ENCODE data around the gene TEKT5.
"Not testable (repeated sequence)": the region's sequence is repeated elsewhere in the genome, so short reads cannot be mapped to it uniquely, and the experiment has no call there.

Gene TEKT5

GRCh38 chr16:10657925-10658324, 36.8 kb downstream of the TEKT5 start:
- no peak for DNase-seq

- no peak for DNase-seq
Observed at GRCh38 chr16:10656618-10657017, 38.1 kb downstream of the TEKT5 start.

- no peak for DNase-seq
Observed at GRCh38 chr16:10655415-10655977, 39.2 kb downstream of the TEKT5 start.

GRCh38 chr16:10654592-10655414, 39.9 kb downstream of the TEKT5 start:
- DNase-seq, result no peak

- peak; percentile 83 for DNase-seq
Observed at GRCh38 chr16:10652730-10653590, 41.8 kb downstream of the TEKT5 start.

- not testable (repeated sequence) for DNase-seq
Observed at GRCh38 chr16:10649098-10649497, 45.6 kb downstream of the TEKT5 start.

GRCh38 chr16:10647721-10648296, 46.9 kb downstream of the TEKT5 start:
- no peak for DNase-seq

GRCh38 chr16:10647264-10647720, 47.4 kb downstream of the TEKT5 start:
- no peak for DNase-seq

GRCh38 chr16:10646581-10647263, 48.0 kb downstream of the TEKT5 start:
- no peak for DNase-seq

GRCh38 chr16:10646228-10646580, 48.5 kb downstream of the TEKT5 start:
- no peak for DNase-seq

GRCh38 chr16:10644092-10644491, 50.6 kb downstream of the TEKT5 start:
- no peak for DNase-seq

- no peak for DNase-seq
Observed at GRCh38 chr16:10642964-10643363, 51.8 kb downstream of the TEKT5 start.

- no peak for DNase-seq
Observed at GRCh38 chr16:10641953-10642949, 52.5 kb downstream of the TEKT5 start.

GRCh38 chr16:10641555-10641952, 53.2 kb downstream of the TEKT5 start:
- DNase-seq, result no peak

- DNase-seq, result no peak
Observed at GRCh38 chr16:10640934-10641333, 53.8 kb downstream of the TEKT5 start.

- DNase-seq, result no peak
Observed at GRCh38 chr16:10638101-10638500, 56.6 kb downstream of the TEKT5 start.

- DNase-seq, result no peak
Observed at GRCh38 chr16:10637337-10638037, 57.2 kb downstream of the TEKT5 start.

- no peak for DNase-seq
Observed at GRCh38 chr16:10635365-10636021, 59.2 kb downstream of the TEKT5 start.

- DNase-seq, result not testable (repeated sequence)
Observed at GRCh38 chr16:10633429-10633828, 61.3 kb downstream of the TEKT5 start.

GRCh38 chr16:10631886-10632285, 62.8 kb downstream of the TEKT5 start:
- DNase-seq, result no peak

All from NCI-H1694 treated with DMSO at 0.1 percent for 48 hours (cell line).